KMS-11 (cell line): ENCODE data around the gene GABRR1.

Experiments used
- H2AFZ ChIP-seq: fragments of 200-600 bp; sonication (generic); 2 replicates; pipeline ENCODE4 v1.6.1; 2016; ENCODE audit warnings: antibody characterized with exemption, mixed run types, low read depth
- H3K27ac ChIP-seq: fragments of 200-600 bp; sonication (generic); 2 replicates; pipeline ENCODE4 v1.6.1; 2016; ENCODE audit warnings: mild to moderate bottlenecking, mixed run types
- H3K27me3 ChIP-seq: fragments of 200-600 bp; sonication (generic); 2 replicates; pipeline ENCODE4 v1.6.1; 2017; ENCODE audit warnings: mild to moderate bottlenecking, low read depth, mixed run types, moderate library complexity; ENCODE audit not compliant: insufficient read depth
- H3K36me3 ChIP-seq: fragments of 200-600 bp; sonication (generic); 2 replicates; pipeline ENCODE4 v1.6.1; 2017; ENCODE audit warnings: mild to moderate bottlenecking, mixed run types; ENCODE audit not compliant: insufficient read depth
- H3K4me1 ChIP-seq: fragments of 200-600 bp; sonication (generic); 2 replicates; pipeline ENCODE4 v1.6.1; 2016; ENCODE audit warnings: mild to moderate bottlenecking, low read depth, mixed run types; ENCODE audit not compliant: poor library complexity, severe bottlenecking
- H3K4me2 ChIP-seq: fragments of 200-600 bp; sonication (generic); 2 replicates; pipeline ENCODE4 v1.7.0; 2016; ENCODE audit warnings: mild to moderate bottlenecking, mixed run types
- H3K4me3 ChIP-seq: fragments of 200-600 bp; sonication (generic); IDR thresholded peaks from 2 replicates; pipeline ENCODE4 v1.6.1; 2017; ENCODE audit warnings: low read depth, low read length, mixed read lengths; ENCODE audit not compliant: insufficient read depth
- H3K79me2 ChIP-seq: fragments of 200-600 bp; sonication (generic); 2 replicates; pipeline ENCODE4 v1.6.1; 2016; ENCODE audit warnings: low read depth, mixed run types; ENCODE audit not compliant: insufficient read depth
- H3K9ac ChIP-seq: fragments of 200-600 bp; sonication (generic); 2 replicates; pipeline ENCODE4 v1.6.1; 2016; ENCODE audit warnings: mild to moderate bottlenecking, mixed run types
- H4K20me1 ChIP-seq: fragments of 200-600 bp; sonication (generic); 2 replicates; pipeline ENCODE4 v1.6.1; 2016; ENCODE audit warnings: mild to moderate bottlenecking, mixed run types; ENCODE audit not compliant: insufficient read depth
- CTCF ChIP-seq: fragments of 200-600 bp; sonication (generic); conservative IDR thresholded peaks from 2 replicates; pipeline ENCODE4 v1.6.1; 2017; ENCODE audit warnings: low read depth, mild to moderate bottlenecking, antibody characterized with exemption, low read length, moderate library complexity, mixed read lengths

Gene GABRR1

GRCh38 chr6:89244241-89244985 is 27.3 kb upstream of the GABRR1 start:
- Histone ChIP-seq H3K27ac (peak overlapping the region; percentile 20; the same call in 1 of the 2 replicates), H3K4me3 (no peak overlapping the region), H3K9ac (no peak overlapping the region), H3K4me2 (peak overlapping the region; percentile 29), H4K20me1 (no peaks in the 10 kb centered on the region), H3K36me3 (no peaks in the 10 kb centered on the region), H3K27me3 (no peaks in the 10 kb centered on the region), H3K79me2 (no peaks in the 10 kb centered on the region), H2AFZ (peak overlapping the region; percentile 31), H3K4me1 (peaks cover 39% of the 10 kb centered on the region)
- TF ChIP-seq CTCF, result no peak

GRCh38 chr6:89243331-89243629 is 26.1 kb upstream of the GABRR1 start:
- H3K27ac ChIP-seq, result no peak overlapping the region
- no peaks in the 10 kb centered on the region for H3K36me3 ChIP-seq
- H3K79me2 ChIP-seq, result no peaks in the 10 kb centered on the region
- no peak overlapping the region for H3K9ac ChIP-seq
- no peaks in the 10 kb centered on the region for H4K20me1 ChIP-seq
- no peak overlapping the region for H3K4me3 ChIP-seq
- TF ChIP-seq CTCF, result no peak
- H3K27me3 ChIP-seq, result no peaks in the 10 kb centered on the region
- H2AFZ ChIP-seq, result no peak overlapping the region
- no peak overlapping the region for H3K4me2 ChIP-seq
- H3K4me1 ChIP-seq, result peaks cover 39% of the 10 kb centered on the region

- no peaks in the 10 kb centered on the region for H3K27me3 ChIP-seq
- H3K9ac ChIP-seq, result no peak overlapping the region
- peaks cover 39% of the 10 kb centered on the region for H3K4me1 ChIP-seq
- H2AFZ ChIP-seq, result peak overlapping the region; percentile 38; the same call in 1 of the 2 replicates
- no peaks in the 10 kb centered on the region for H3K79me2 ChIP-seq
- no peak overlapping the region for H3K27ac ChIP-seq
- no peak overlapping the region for H3K4me2 ChIP-seq
- TF ChIP-seq CTCF, result no peak; the same call in 1 of the 2 replicates
- no peaks in the 10 kb centered on the region for H3K36me3 ChIP-seq
- H4K20me1 ChIP-seq, result no peaks in the 10 kb centered on the region
- H3K4me3 ChIP-seq, result no peak overlapping the region
Observed at GRCh38 chr6:89242574-89243330, 25.6 kb upstream of the GABRR1 start.

GRCh38 chr6:89239338-89239737 is 22.2 kb upstream of the GABRR1 start:
- Histone ChIP-seq H3K4me3 (no peak overlapping the region), H3K27me3 (no peaks in the 10 kb centered on the region), H3K36me3 (no peaks in the 10 kb centered on the region), H4K20me1 (no peaks in the 10 kb centered on the region), H3K4me2 (no peak overlapping the region), H3K79me2 (no peaks in the 10 kb centered on the region), H3K27ac (no peak overlapping the region), H3K9ac (no peak overlapping the region), H2AFZ (no peak overlapping the region), H3K4me1 (peaks cover 26% of the 10 kb centered on the region)
- TF ChIP-seq CTCF, result peak; percentile 46; the same call in 1 of the 2 replicates
